Fibroblast of the aortic adventitia (primary cell): ENCODE measurements around the gene RAB24. TPM values are rescaled to one million over a fixed set of nuclear protein-coding genes. Genes with fewer than 3 reads are reported as not detected.

Experiments used
- DNase-seq: peaks from one replicate; pipeline ENCODE4 v3.0.0-alpha.2; 2010; ENCODE audit warnings: low read depth
- H3K4me3 ChIP-seq: 2 replicates; pipeline ENCODE4 v1.5.1; 2011; ENCODE audit warnings: low read depth, mild to moderate bottlenecking, control low read depth, low read length, moderate library complexity
- CTCF ChIP-seq: IDR thresholded peaks from 2 replicates; pipeline ENCODE4 v1.5.1; 2011; ENCODE audit warnings: mild to moderate bottlenecking, low read length, control low read depth, inconsistent platforms; ENCODE audit not compliant: insufficient read depth
- total RNA-seq: library from RNA; depleted of rRNA; stranded (reverse); fragments of >200 nt; gene quantifications from 2 replicates; pipeline ENCODE4 v1.2.3, GENCODE V29; 2012; ENCODE audit warnings: low replicate concordance

RAB24 gene
- total RNA-seq, 1 donor = 11.6 TPM

- H3K4me3 ChIP-seq = no peak overlapping the region
- no peak for TF ChIP-seq CTCF
- no peak for DNase-seq
Observed at GRCh38 chr5:177299697-177300096, 3.8 kb downstream of the RAB24 start.

- no peak for TF ChIP-seq CTCF
- no peak for DNase-seq
- H3K4me3 ChIP-seq = no peak overlapping the region
Observed at GRCh38 chr5:177297922-177298321, 5.6 kb downstream of the RAB24 start.

GRCh38 chr5:177296581-177296980 is 6.9 kb downstream of the RAB24 start:
- TF ChIP-seq CTCF = no peak
- no peak overlapping the region for H3K4me3 ChIP-seq
- no peak for DNase-seq

GRCh38 chr5:177295924-177296323 is 7.6 kb downstream of the RAB24 start:
- no peak overlapping the region for H3K4me3 ChIP-seq
- DNase-seq = no peak

GRCh38 chr5:177294632-177295031 is 8.9 kb downstream of the RAB24 start:
- H3K4me3 ChIP-seq = no peak overlapping the region
- TF ChIP-seq CTCF = no peak
- no peak for DNase-seq

More at GRCh38 chr5:177295924-177296323, 7.6 kb downstream of the RAB24 start:
- TF ChIP-seq CTCF = no peak

- no peak for TF ChIP-seq CTCF
- no peak overlapping the region for H3K4me3 ChIP-seq
- no peak for DNase-seq
Observed at GRCh38 chr5:177293819-177294581, 9.5 kb downstream of the RAB24 start.

- DNase-seq = no peak
- no peak for TF ChIP-seq CTCF
- H3K4me3 ChIP-seq = no peak overlapping the region
Observed at GRCh38 chr5:177291735-177292134, 11.8 kb downstream of the RAB24 start.
